IPS-20b (cell line): ENCODE results near the gene MRFAP1.
A peak's percentile ranks its signal among the peaks of the same experiment; 100 is the strongest.

Experiments
- H3K27ac ChIP-seq: one replicate; pipeline ENCODE4 v1.5.1; 2013; ENCODE audit warnings: low read length
- H3K27me3 ChIP-seq: 2 replicates; pipeline ENCODE4 v1.6.1; 2013; ENCODE audit warnings: mild to moderate bottlenecking, low read length, inconsistent platforms; ENCODE audit not compliant: insufficient read depth
- H3K36me3 ChIP-seq: 2 replicates; pipeline ENCODE4 v1.6.1; 2013; ENCODE audit warnings: low read depth, mild to moderate bottlenecking, inconsistent platforms, low read length, moderate library complexity; ENCODE audit not compliant: insufficient read depth
- H3K4me1 ChIP-seq: 2 replicates; pipeline ENCODE4 v1.6.1; 2013; ENCODE audit warnings: mild to moderate bottlenecking, control low read depth, inconsistent platforms, low read length, moderate library complexity; ENCODE audit not compliant: insufficient read depth
- H3K4me3 ChIP-seq: 2 replicates; pipeline ENCODE4 v1.5.1; 2013; ENCODE audit warnings: mild to moderate bottlenecking, low read length, inconsistent platforms
- H3K9ac ChIP-seq: 2 replicates; pipeline ENCODE4 v1.6.1; 2013; ENCODE audit warnings: low read depth, mild to moderate bottlenecking, inconsistent platforms, low read length, moderate library complexity
- H3K9me3 ChIP-seq: 2 replicates; pipeline ENCODE4 v1.6.1; 2013; ENCODE audit warnings: mild to moderate bottlenecking, low read depth, low read length, inconsistent platforms; ENCODE audit not compliant: insufficient read depth

The MRFAP1 gene

DNA sequence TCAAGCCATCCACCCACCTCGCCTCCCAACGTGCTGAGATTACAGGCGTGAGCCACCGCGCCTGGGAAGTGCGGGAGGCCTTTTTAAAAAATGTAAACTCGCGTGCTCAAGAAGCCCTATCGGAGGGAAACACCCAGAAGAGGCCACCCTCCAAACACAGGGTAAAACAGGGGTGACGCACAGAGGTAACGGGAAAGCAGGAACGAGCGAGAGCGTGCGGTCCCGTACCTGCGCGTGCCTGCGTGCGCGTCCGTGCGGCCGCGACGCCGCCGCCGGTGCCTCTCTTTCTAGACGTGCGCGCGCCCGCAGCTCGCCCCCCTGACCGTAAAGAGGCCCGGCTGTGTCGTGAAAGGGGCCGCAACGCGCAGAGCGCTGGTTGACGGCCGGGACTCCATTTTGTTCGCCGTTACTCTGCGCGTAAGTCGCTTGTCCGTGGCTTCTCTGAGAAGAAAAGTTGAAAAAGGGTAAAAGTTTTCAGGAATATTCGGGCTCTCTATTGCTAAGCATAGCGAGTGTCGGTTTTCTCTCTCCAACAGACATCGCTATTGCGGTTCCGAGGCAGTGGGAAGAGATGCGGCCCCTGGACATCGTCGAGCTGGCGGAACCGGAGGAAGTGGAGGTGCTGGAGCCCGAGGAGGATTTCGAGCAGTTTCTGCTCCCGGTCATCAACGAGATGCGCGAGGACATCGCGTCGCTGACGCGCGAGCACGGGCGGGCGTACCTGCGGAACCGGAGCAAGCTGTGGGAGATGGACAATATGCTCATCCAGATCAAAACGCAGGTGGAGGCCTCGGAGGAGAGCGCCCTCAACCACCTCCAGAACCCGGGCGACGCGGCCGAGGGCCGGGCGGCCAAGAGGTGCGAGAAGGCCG, at the start of gene MRFAP1:
TSS of gene MRFAP1 (plus strand) at position 394 of the 872 bp plus-strand sequence. CDS start at position 572, 178 bp downstream.
- no peaks in the 10 kb centered on the region for H3K27me3 ChIP-seq
- peaks cover 19% of the 10 kb centered on the region for H3K36me3 ChIP-seq
- peak within 1 kb of the TSS; percentile 97 for H3K4me3 ChIP-seq
- H3K9ac ChIP-seq = peak within 1 kb of the TSS; percentile 98
- H3K9me3 ChIP-seq = no peaks in the 10 kb centered on the region
- H3K4me1 ChIP-seq = no peaks in the 10 kb centered on the region; the same call in 1 of the 2 replicates
- peak within 1 kb of the TSS; percentile 55 for H3K27ac ChIP-seq

- Histone ChIP-seq H3K9me3 (no peaks in the 10 kb centered on the region), H3K9ac (no peak overlapping the region), H3K4me3 (no peak overlapping the region), H3K27ac (no peak overlapping the region), H3K36me3 (no peaks in the 10 kb centered on the region), H3K4me1 (no peaks in the 10 kb centered on the region), H3K27me3 (no peaks in the 10 kb centered on the region)
These were observed 49.2 kb upstream of the MRFAP1 start for GRCh38 chr4:6591313-6591712.

GRCh38 chr4:6591781-6592180, 48.7 kb upstream of the MRFAP1 start:
- Histone ChIP-seq H3K4me1 (no peaks in the 10 kb centered on the region), H3K36me3 (no peaks in the 10 kb centered on the region), H3K27ac (no peak overlapping the region), H3K9me3 (no peaks in the 10 kb centered on the region), H3K4me3 (no peak overlapping the region), H3K27me3 (no peaks in the 10 kb centered on the region), H3K9ac (no peak overlapping the region)

- no peaks in the 10 kb centered on the region for H3K9me3 ChIP-seq
- no peak overlapping the region for H3K27ac ChIP-seq
- no peaks in the 10 kb centered on the region for H3K4me1 ChIP-seq
- no peak overlapping the region for H3K4me3 ChIP-seq
- H3K9ac ChIP-seq = no peak overlapping the region
- H3K36me3 ChIP-seq = no peaks in the 10 kb centered on the region
- no peaks in the 10 kb centered on the region for H3K27me3 ChIP-seq
These were observed 47.5 kb upstream of the MRFAP1 start for GRCh38 chr4:6592804-6593563.

DNA sequence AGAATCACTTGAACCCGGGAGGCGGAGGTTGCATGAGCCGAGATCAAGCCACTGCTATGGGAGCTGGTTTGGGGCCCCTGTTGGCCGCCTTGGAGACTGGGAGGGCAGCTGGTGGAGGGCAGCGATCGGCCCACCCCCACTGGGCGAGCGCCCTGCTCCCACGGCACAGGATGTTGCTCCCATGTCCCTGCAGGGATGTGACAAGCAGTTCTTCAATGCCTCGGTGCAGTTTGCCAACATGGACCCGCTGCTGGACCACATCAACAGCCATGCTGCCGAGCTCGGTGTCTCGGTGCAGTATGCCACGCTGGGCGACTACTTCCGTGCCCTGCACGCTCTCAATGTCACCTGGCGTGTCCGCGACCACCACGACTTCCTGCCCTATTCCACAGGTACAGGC, 46.1 kb upstream of the MRFAP1 start:
- H3K36me3 ChIP-seq = no peaks in the 10 kb centered on the region
- H3K9me3 ChIP-seq = no peaks in the 10 kb centered on the region
- H3K4me3 ChIP-seq = no peak overlapping the region
- H3K27me3 ChIP-seq = no peaks in the 10 kb centered on the region
- no peak overlapping the region for H3K27ac ChIP-seq
- H3K4me1 ChIP-seq = no peaks in the 10 kb centered on the region
- no peak overlapping the region for H3K9ac ChIP-seq

- no peaks in the 10 kb centered on the region for H3K9me3 ChIP-seq
- no peaks in the 10 kb centered on the region for H3K27me3 ChIP-seq
- H3K27ac ChIP-seq = no peak overlapping the region
- no peak overlapping the region for H3K9ac ChIP-seq
- no peaks in the 10 kb centered on the region for H3K4me1 ChIP-seq
- no peak overlapping the region for H3K4me3 ChIP-seq
- H3K36me3 ChIP-seq = no peaks in the 10 kb centered on the region
These were observed 45.6 kb upstream of the MRFAP1 start for GRCh38 chr4:6594826-6595355.

- Histone ChIP-seq H3K9me3 (no peaks in the 10 kb centered on the region), H3K4me3 (no peak overlapping the region), H3K36me3 (no peaks in the 10 kb centered on the region)
These were observed 44.5 kb upstream of the MRFAP1 start for GRCh38 chr4:6595897-6596537.

GRCh38 chr4:6596948-6597347, 43.5 kb upstream of the MRFAP1 start:
- no peak overlapping the region for H3K27ac ChIP-seq
- no peaks in the 10 kb centered on the region for H3K36me3 ChIP-seq
- no peaks in the 10 kb centered on the region for H3K27me3 ChIP-seq
- no peaks in the 10 kb centered on the region for H3K4me1 ChIP-seq
- no peaks in the 10 kb centered on the region for H3K9me3 ChIP-seq
- no peak overlapping the region for H3K4me3 ChIP-seq
- H3K9ac ChIP-seq = no peak overlapping the region

More at GRCh38 chr4:6595897-6596537, 44.5 kb upstream of the MRFAP1 start:
- no peaks in the 10 kb centered on the region for H3K27me3 ChIP-seq
- H3K9ac ChIP-seq = no peak overlapping the region
- no peak overlapping the region for H3K27ac ChIP-seq
- no peaks in the 10 kb centered on the region for H3K4me1 ChIP-seq

DNA sequence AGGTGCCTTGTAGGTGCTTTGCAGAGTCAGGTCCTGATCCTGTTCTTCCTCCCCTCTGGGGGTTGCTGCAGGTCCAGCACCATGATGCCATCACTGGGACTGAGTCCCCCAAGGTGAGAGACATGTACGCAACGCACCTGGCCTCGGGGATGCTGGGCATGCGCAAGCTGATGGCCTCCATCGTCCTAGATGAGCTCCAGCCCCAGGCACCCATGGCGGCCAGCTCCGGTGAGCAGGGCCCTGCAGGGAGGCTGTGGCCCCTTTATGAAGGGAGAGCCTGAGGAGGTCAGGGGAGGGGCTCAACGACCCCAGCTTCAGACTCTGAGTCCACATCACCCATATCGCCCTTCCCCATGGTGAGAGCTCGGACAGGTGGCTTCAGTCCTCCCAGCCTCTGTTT, 42.4 kb upstream of the MRFAP1 start:
- Histone ChIP-seq H3K4me1 (no peaks in the 10 kb centered on the region), H3K27ac (no peak overlapping the region), H3K9me3 (no peaks in the 10 kb centered on the region), H3K4me3 (no peak overlapping the region), H3K9ac (no peak overlapping the region), H3K27me3 (no peaks in the 10 kb centered on the region), H3K36me3 (no peaks in the 10 kb centered on the region)

DNA sequence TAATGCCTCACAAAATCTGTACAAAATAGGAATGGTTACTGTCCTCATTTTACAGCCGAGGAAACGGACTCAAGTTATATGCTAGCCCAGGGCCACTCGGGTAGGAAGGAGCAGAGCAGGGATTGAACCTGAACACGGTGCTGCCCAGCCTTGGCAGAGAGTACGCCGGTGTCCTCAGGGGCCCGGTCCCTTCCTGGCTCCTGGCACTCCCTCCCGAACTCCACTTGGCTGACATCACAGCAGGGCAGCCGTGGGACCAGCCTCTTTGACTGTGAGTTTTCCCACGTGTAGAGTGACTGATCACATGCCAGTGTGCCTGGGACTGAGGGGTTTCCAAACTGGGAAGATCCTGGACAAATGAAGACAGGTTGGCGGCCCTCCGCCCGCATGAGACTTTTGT, 41.8 kb upstream of the MRFAP1 start:
- no peak overlapping the region for H3K27ac ChIP-seq
- no peaks in the 10 kb centered on the region for H3K36me3 ChIP-seq
- H3K27me3 ChIP-seq = no peaks in the 10 kb centered on the region
- no peak overlapping the region for H3K4me3 ChIP-seq
- H3K9me3 ChIP-seq = no peaks in the 10 kb centered on the region
- H3K4me1 ChIP-seq = no peaks in the 10 kb centered on the region
- H3K9ac ChIP-seq = no peak overlapping the region

DNA sequence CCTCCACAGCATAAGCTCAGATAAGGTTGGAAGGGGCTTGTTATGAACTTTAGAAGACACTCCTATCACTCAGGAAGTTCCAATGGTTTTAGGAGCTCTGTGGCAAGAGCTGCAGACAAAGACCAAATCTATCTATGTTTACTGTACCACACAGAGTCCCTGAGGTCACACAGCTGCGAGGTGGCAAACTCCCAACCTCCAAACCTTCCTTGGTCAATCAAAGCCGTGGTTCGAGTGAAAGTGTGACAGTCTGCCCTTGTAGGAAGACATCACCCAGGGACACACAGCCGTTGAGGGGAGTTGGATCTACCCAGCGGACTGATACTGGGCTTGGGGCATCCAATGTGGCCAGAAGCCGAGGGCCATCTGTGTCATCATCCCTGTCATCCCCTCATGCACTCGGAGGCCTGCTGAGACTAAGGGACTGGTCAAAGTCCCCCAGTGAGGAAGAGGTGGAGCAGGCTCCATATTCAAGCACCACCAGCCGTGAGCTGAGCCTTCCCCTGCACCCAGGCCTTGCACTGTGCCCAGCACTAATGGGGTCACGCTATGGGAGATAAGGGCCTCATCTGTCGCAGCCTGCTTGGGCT, 38.7 kb upstream of the MRFAP1 start:
- no peaks in the 10 kb centered on the region for H3K4me1 ChIP-seq
- H3K27ac ChIP-seq = no peak overlapping the region
- H3K36me3 ChIP-seq = no peaks in the 10 kb centered on the region
- H3K9ac ChIP-seq = no peak overlapping the region
- H3K9me3 ChIP-seq = peaks cover 5% of the 10 kb centered on the region; the same call in 1 of the 2 replicates
- no peaks in the 10 kb centered on the region for H3K27me3 ChIP-seq
- H3K4me3 ChIP-seq = no peak overlapping the region
